H1 (cell line): ENCODE results near the gene PLEK. TPM values are rescaled to one million over a fixed set of nuclear protein-coding genes. Genes with fewer than 3 reads are reported as not detected.

Experiments used
- CTCF ChIA-PET: fragments of 300-600 bp; sonication (Branson Sonifier 250); formaldehyde crosslinking; loops from one replicate; lab custom pipeline; 2021; ENCODE audit not compliant: partially characterized antibody; lab: Charles Lee
- POLR2A ChIA-PET: fragments of 300-600 bp; sonication (Branson Sonifier 250); formaldehyde crosslinking; loops from one replicate; lab custom pipeline; 2021; ENCODE audit warnings: inconsistent platforms; ENCODE audit not compliant: partially characterized antibody; lab: Charles Lee
- DNase-seq, 2 experiments: peaks; one replicate each; pipeline versions ENCODE4 v3.0.0 to v3.0.0-alpha.2; 2010 to 2022; ENCODE audit warnings: low spot score in 2 of 2, low read depth in 1 of 2, mixed read lengths in 1 of 2
- FAIRE-seq: peaks from 2 replicates; lab custom pipeline; 2011; peaks lifted over from hg19 to GRCh38; lab: Jason Lieb, UNC
- H2AFZ ChIP-seq: 2 replicates; pipeline ENCODE4 v1.8.1; 2012; ENCODE audit warnings: low read length, inconsistent platforms
- H2AK5ac ChIP-seq: 2 replicates; pipeline ENCODE4 v1.6.1; 2013; ENCODE audit warnings: low read depth, low read length
- H2BK120ac ChIP-seq: replicated peaks from 2 replicates; pipeline ENCODE3; 2013; ENCODE audit warnings: low read depth, low read length, inconsistent platforms
- H2BK12ac ChIP-seq: 2 replicates; pipeline ENCODE4 v1.6.1; 2013; ENCODE audit warnings: low read depth, low read length
- H2BK15ac ChIP-seq: 2 replicates; pipeline ENCODE4 v1.6.1; 2013; ENCODE audit warnings: low read length
- H2BK20ac ChIP-seq: 2 replicates; pipeline ENCODE4 v1.6.1; 2013; ENCODE audit warnings: low read length
- H2BK5ac ChIP-seq: 2 replicates; pipeline ENCODE4 v1.6.1; 2013; ENCODE audit warnings: low read depth, low read length
- H3K14ac ChIP-seq: 2 replicates; pipeline ENCODE4 v1.6.1; 2013; ENCODE audit warnings: inconsistent platforms; ENCODE audit not compliant: insufficient read length
- H3K18ac ChIP-seq: 2 replicates; pipeline ENCODE4 v1.6.1; 2013; ENCODE audit warnings: low read length; ENCODE audit errors: extremely low read depth
- H3K23ac ChIP-seq: 2 replicates; pipeline ENCODE4 v1.6.1; 2013; ENCODE audit warnings: inconsistent platforms; ENCODE audit not compliant: insufficient read length
- H3K23me2 ChIP-seq: 2 replicates; pipeline ENCODE4 v1.6.1; 2013; ENCODE audit warnings: low read depth, low read length
- H3K27ac ChIP-seq: 2 replicates; pipeline ENCODE4 v1.6.1; 2011; ENCODE audit warnings: low read depth, low read length, inconsistent platforms
- H3K27me3 ChIP-seq, 4 experiments: replicated peaks in 1 of 4; 1 replicate in 1 of 4; 2 replicates in 3 of 4; pipeline versions ENCODE4 v1.6.1 to v1.8.1; 2011 to 2013; ENCODE audit warnings: low read length in 3 of 4, mild to moderate bottlenecking in 3 of 4, inconsistent platforms in 2 of 4, mixed read lengths in 2 of 4, moderate library complexity in 1 of 4; ENCODE audit not compliant: control insufficient read depth in 3 of 4, insufficient read depth in 3 of 4; ENCODE audit errors: extremely low read depth in 1 of 4
- H3K36me3 ChIP-seq, 4 experiments: 2 replicates each; pipeline versions ENCODE4 v1.6.1 to v1.8.1; 2011 to 2013; ENCODE audit warnings: mild to moderate bottlenecking in 4 of 4, low read length in 3 of 4, moderate library complexity in 2 of 4, control low read depth in 1 of 4, inconsistent platforms in 1 of 4; ENCODE audit not compliant: insufficient read depth in 4 of 4, control insufficient read depth in 2 of 4
- H3K4ac ChIP-seq: replicated peaks from 2 replicates; pipeline ENCODE3; 2013; ENCODE audit warnings: low read length, low read depth, mixed read lengths, inconsistent platforms; ENCODE audit not compliant: insufficient read length
- H3K4me1 ChIP-seq, 4 experiments: replicated peaks in 1 of 4; 1 replicate in 1 of 4; 2 replicates in 3 of 4; pipeline versions ENCODE4 v1.6.1 to v1.8.1; 2011 to 2013; ENCODE audit warnings: low read length in 3 of 4, inconsistent platforms in 2 of 4, mixed read lengths in 1 of 4; ENCODE audit not compliant: insufficient read depth in 4 of 4, control insufficient read depth in 3 of 4
- H3K4me2 ChIP-seq, 2 experiments: 2 replicates each; pipeline versions ENCODE4 v1.6.1 to v1.8.1; 2011 to 2013; ENCODE audit warnings: low read depth in 2 of 2, low read length in 2 of 2, control low read depth in 1 of 2, inconsistent platforms in 1 of 2, mild to moderate bottlenecking in 1 of 2; ENCODE audit not compliant: insufficient read depth in 1 of 2
- H3K4me3 ChIP-seq, 4 experiments: fragments of 200-600, 300-600 bp in 1 of 4; sonication (generic), shearing (Covaris generic), sonication (Bioruptor Twin) in 1 of 4; 2 replicates each; pipeline versions ENCODE4 v1.5.1 to v1.8.1; 2011 to 2016; ENCODE audit warnings: low read length in 4 of 4, low read depth in 3 of 4, control low read depth in 2 of 4, inconsistent platforms in 2 of 4, mild to moderate bottlenecking in 2 of 4, mixed read lengths in 1 of 4, moderate library complexity in 1 of 4; ENCODE audit not compliant: insufficient read depth in 2 of 4; ENCODE audit errors: extremely low read depth in 1 of 4
- H3K56ac ChIP-seq: replicated peaks from 2 replicates; pipeline ENCODE3; 2013; ENCODE audit warnings: low read depth, mild to moderate bottlenecking, mixed read lengths, low read length, inconsistent platforms; ENCODE audit not compliant: insufficient read length
- H3K79me1 ChIP-seq: 2 replicates; pipeline ENCODE4 v1.6.1; 2013; ENCODE audit warnings: low read depth, low read length, control low read depth
- H3K79me2 ChIP-seq, 2 experiments: 2 replicates each; pipeline versions ENCODE4 v1.6.1 to v1.8.1; 2012 to 2013; ENCODE audit warnings: low read length in 2 of 2, mild to moderate bottlenecking in 2 of 2, inconsistent platforms in 1 of 2; ENCODE audit not compliant: insufficient read depth in 2 of 2, control insufficient read depth in 1 of 2
- H3K9ac ChIP-seq, 4 experiments: replicated peaks in 1 of 4; 1 replicate in 1 of 4; 2 replicates in 3 of 4; pipeline versions ENCODE4 v1.6.1 to v1.8.1; 2011 to 2013; ENCODE audit warnings: low read depth in 3 of 4, low read length in 3 of 4, control low read depth in 2 of 4, mild to moderate bottlenecking in 2 of 4, moderate library complexity in 2 of 4, inconsistent platforms in 1 of 4; ENCODE audit errors: extremely low read depth in 1 of 4
- H3K9me3 ChIP-seq, 2 experiments: 2 replicates each; pipeline versions ENCODE4 v1.6.1 to v1.8.1; 2012 to 2013; ENCODE audit warnings: mild to moderate bottlenecking in 2 of 2, moderate library complexity in 2 of 2, control low read depth in 1 of 2, inconsistent platforms in 1 of 2, low read depth in 1 of 2, low read length in 1 of 2, mixed read lengths in 1 of 2; ENCODE audit not compliant: insufficient read depth in 2 of 2
- H4K20me1 ChIP-seq, 2 experiments: replicated peaks in 1 of 2; 2 replicates each; pipeline versions ENCODE3 to v1.8.1; 2011 to 2013; ENCODE audit warnings: inconsistent platforms in 2 of 2, low read length in 2 of 2, mild to moderate bottlenecking in 1 of 2; ENCODE audit not compliant: insufficient read depth in 2 of 2, control insufficient read depth in 1 of 2
- H4K5ac ChIP-seq: 2 replicates; pipeline ENCODE4 v1.6.1; 2013; ENCODE audit warnings: low read length, low read depth, mixed read lengths, inconsistent platforms; ENCODE audit not compliant: insufficient read length
- H4K8ac ChIP-seq: 2 replicates; pipeline ENCODE4 v1.8.0; 2013; ENCODE audit warnings: mild to moderate bottlenecking, moderate library complexity, low read length, inconsistent platforms; ENCODE audit not compliant: insufficient read depth; ENCODE audit errors: extremely low read depth
- H4K91ac ChIP-seq: replicated peaks from 2 replicates; pipeline ENCODE3; 2013; ENCODE audit warnings: low read length, mixed read lengths, inconsistent platforms; ENCODE audit not compliant: insufficient read length
- EZH2 ChIP-seq: fragments of 200-600 bp; sonication (generic); IDR thresholded peaks from 2 replicates; pipeline ENCODE4 v1.7.1; 2012; ENCODE audit warnings: low read depth, mild to moderate bottlenecking, moderate library complexity, low read length, inconsistent platforms; ENCODE audit not compliant: severe bottlenecking
- TBP ChIP-seq: IDR thresholded peaks from 2 replicates; pipeline ENCODE4 v1.6.1; 2011; ENCODE audit warnings: low read depth, low read length, improper control_type of control experiment
- WGBS, 2 experiments: shearing (Covaris generic) in 1 of 2; methylation state at CpG; one replicate each; pipeline versions ENCODE4 v1.1.6 to v1.1.7; 2013 to 2015; ENCODE audit warnings: low lambda C conversion rate in 2 of 2, mixed read lengths in 2 of 2, inconsistent platforms in 1 of 2, low coverage in 1 of 2, missing lambda C conversion rate in 1 of 2; ENCODE audit not compliant: insufficient replicate concordance in 2 of 2, insufficient coverage in 1 of 2, insufficient read length in 1 of 2; ENCODE audit errors: extremely low coverage in 1 of 2, missing lambda C conversion rate in 1 of 2; 5-methylcytosine and 5-hydroxymethylcytosine counted together
- polyA plus RNA-seq, 7 experiments: library from polyadenylated mRNA; depleted of rRNA in 3 of 7; stranded (reverse) in 5 of 7; unstranded in 2 of 7; fragments of >200 nt in 5 of 7; fragments of 200-250 nt in 2 of 7; gene quantifications; 1 replicate in 5 of 7; 2 replicates in 1 of 7; 4 replicates in 1 of 7; pipeline versions ENCODE4 v1.2.1 to v1.2.3, GENCODE V29; 2011 to 2013; ENCODE audit warnings: missing spikeins in 2 of 7, mixed read lengths in 2 of 7
- total RNA-seq: library from RNA; stranded (reverse); fragmentation: NEBNext Ultra II Directional; extraction: Animal tissue kit (Norgen Biotek cat#: 25700); gene quantifications from 2 replicates; pipeline ENCODE4 v1.2.1, GENCODE V29; 2021
- TF ChIP-seq, protein P1 (sequence below): IDR thresholded peaks from 2 replicates; pipeline ENCODE4 v1.6.1; 2011; ENCODE audit warnings: low read depth, mild to moderate bottlenecking, low read length; ENCODE audit not compliant: insufficient read depth

Gene PLEK
- total and polyA plus RNA-seq, 2 of the 8 experiments (the other 6 are each of a cell fraction or from before 2014, with no cell fraction given) = not detected

- Histone ChIP-seq H2BK12ac (no peak overlapping the region), H4K5ac (no peak overlapping the region), H4K8ac (no peak overlapping the region), H3K9ac (no peak overlapping the region), H3K79me1 (no peaks in the 10 kb centered on the region), H3K9me3 (no peaks in the 10 kb centered on the region), H3K36me3 (no peaks in the 10 kb centered on the region), H3K4me2 (no peak overlapping the region), H4K91ac (no peak overlapping the region), H3K56ac (no peak overlapping the region), H2AK5ac (no peak overlapping the region), H3K23ac (no peak overlapping the region), H2BK20ac (no peak overlapping the region), H4K20me1 (no peaks in the 10 kb centered on the region), H3K27me3 (no peaks in the 10 kb centered on the region), H2BK120ac (no peak overlapping the region), H3K79me2 (no peaks in the 10 kb centered on the region), H3K23me2 (no peaks in the 10 kb centered on the region), H2BK5ac (no peak overlapping the region), H2BK15ac (no peak overlapping the region), H2AFZ (no peak overlapping the region), H3K14ac (no peak overlapping the region), H3K4me3 (no peak overlapping the region), H3K4me1 (no peaks in the 10 kb centered on the region), H3K18ac (no peak overlapping the region), H3K27ac (no peak overlapping the region), H3K4ac (no peak overlapping the region)
- no peak for DNase-seq
- no peak for FAIRE-seq
- TF ChIP-seq EZH2 (no peak), TBP (no peak)
- TF ChIP-seq, protein P1, sequence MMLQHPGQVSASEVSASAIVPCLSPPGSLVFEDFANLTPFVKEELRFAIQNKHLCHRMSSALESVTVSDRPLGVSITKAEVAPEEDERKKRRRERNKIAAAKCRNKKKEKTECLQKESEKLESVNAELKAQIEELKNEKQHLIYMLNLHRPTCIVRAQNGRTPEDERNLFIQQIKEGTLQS = no peak
- ChIA-PET POLR2A (no interaction called here), CTCF (no interaction called here)
- 74% methylated on average over 5 of the region's 5 CpGs; no CpG with 5 or more reads in 1 of the 2 experiments for WGBS, 2 experiments
Measured at GRCh38 chr2:68340226-68341061, 24.6 kb upstream of the PLEK start.
